CD4-positive, alpha-beta T cell treated with Interleukin-2 at 100 ng/mL for 4 hours (primary cell): Measurements from ENCODE around the gene KANSL3.
"Not testable (repeated sequence)": the region's sequence is repeated elsewhere in the genome, so short reads cannot be mapped to it uniquely, and the experiment has no call there.

ENCODE experiments used
- DNase-seq: peaks from one replicate; pipeline ENCODE4 v3.0.0-alpha.2; 2020; ENCODE audit warnings: low spot score

The KANSL3 gene

GRCh38 chr2:96638144-96639121, at the start of gene KANSL3:
TSS of gene KANSL3 (minus strand) at chr2:96638312. CDS start at chr2:96637135, 1,177 bp downstream.
- peak; percentile 93 for DNase-seq

- DNase-seq = no peak
Measured at GRCh38 chr2:96687266-96687665, 49.2 kb upstream of the KANSL3 start.

- no peak for DNase-seq
Measured at GRCh38 chr2:96685577-96686459, 47.7 kb upstream of the KANSL3 start.

- no peak for DNase-seq
Measured at GRCh38 chr2:96684883-96685576, 46.9 kb upstream of the KANSL3 start.

- no peak for DNase-seq
Measured at GRCh38 chr2:96683972-96684820, 46.1 kb upstream of the KANSL3 start.

GRCh38 chr2:96683307-96683706, 45.2 kb upstream of the KANSL3 start:
- no peak for DNase-seq

GRCh38 chr2:96681540-96681939, 43.4 kb upstream of the KANSL3 start:
- no peak for DNase-seq

GRCh38 chr2:96680561-96681141, 42.5 kb upstream of the KANSL3 start:
- DNase-seq = no peak

GRCh38 chr2:96679848-96680247, 41.7 kb upstream of the KANSL3 start:
- no peak for DNase-seq

GRCh38 chr2:96669539-96670215, 31.6 kb upstream of the KANSL3 start:
- DNase-seq = no peak

GRCh38 chr2:96668771-96669170, 30.7 kb upstream of the KANSL3 start:
- DNase-seq = no peak

GRCh38 chr2:96665717-96666116, 27.6 kb upstream of the KANSL3 start:
- DNase-seq = not testable (repeated sequence)

- no peak for DNase-seq
Measured at GRCh38 chr2:96665083-96665569, 27.0 kb upstream of the KANSL3 start.

- DNase-seq = no peak
Measured at GRCh38 chr2:96664366-96664925, 26.3 kb upstream of the KANSL3 start.

- DNase-seq = no peak
Measured at GRCh38 chr2:96663829-96664228, 25.7 kb upstream of the KANSL3 start.

- no peak for DNase-seq
Measured at GRCh38 chr2:96663177-96663576, 25.1 kb upstream of the KANSL3 start.

- DNase-seq = no peak
Measured at GRCh38 chr2:96662360-96662759, 24.2 kb upstream of the KANSL3 start.

GRCh38 chr2:96661324-96661723, 23.2 kb upstream of the KANSL3 start:
- DNase-seq = no peak

GRCh38 chr2:96656540-96656939, 18.4 kb upstream of the KANSL3 start:
- no peak for DNase-seq

GRCh38 chr2:96655526-96655925, 17.4 kb upstream of the KANSL3 start:
- no peak for DNase-seq
